Lower leg skin (tissue), 3 donors: ENCODE measurements around the gene NTMT1.

Source experiments
- CTCF ChIP-seq, 3 donors: fragments of 450-650 bp; IDR thresholded peaks; one replicate each; pipeline ENCODE4 v1.5.1; 2016; ENCODE audit warnings: antibody characterized with exemption in 3 of 3, mild to moderate bottlenecking in 3 of 3, moderate library complexity in 2 of 3
- POLR2A ChIP-seq, 2 donors: fragments of 450-650 bp; IDR thresholded peaks; one replicate each; pipeline ENCODE4 v1.6.1; 2016 to 2017; ENCODE audit warnings: antibody characterized with exemption in 2 of 2, mild to moderate bottlenecking in 1 of 2, moderate library complexity in 1 of 2

GRCh38 chr9:129646252-129646651 is 20.3 kb downstream of the NTMT1 start:
- no peak for TF ChIP-seq CTCF (IDR thresholded peaks at IDR 0.05)
- TF ChIP-seq POLR2A (IDR thresholded peaks at IDR 0.05) = no peak
